Endothelial cell (in vitro differentiated cells): ENCODE data around the gene SEC22A. TPM values are rescaled to one million over a fixed set of nuclear protein-coding genes. Genes with fewer than 3 reads are reported as not detected.

Source experiments
- DNase-seq: peaks from one replicate; pipeline ENCODE4 v3.0.0; 2021; ENCODE audit warnings: low spot score
- H3K27ac Mint-ChIP-seq: one replicate; pipeline ENCODE4 v1.8.0; 2021; ENCODE audit warnings: mixed read lengths, inconsistent platforms; ENCODE audit not compliant: unreplicated experiment
- H3K27me3 Mint-ChIP-seq: one replicate; pipeline ENCODE4 v1.8.0; 2021; ENCODE audit warnings: mild to moderate bottlenecking, moderate library complexity, mixed read lengths, inconsistent platforms; ENCODE audit not compliant: unreplicated experiment
- H3K36me3 Mint-ChIP-seq: one replicate; pipeline ENCODE4 v1.8.0; 2021; ENCODE audit warnings: mild to moderate bottlenecking, low read depth, mixed read lengths, inconsistent platforms; ENCODE audit not compliant: unreplicated experiment
- H3K4me1 Mint-ChIP-seq: one replicate; pipeline ENCODE4 v1.8.0; 2021; ENCODE audit warnings: mild to moderate bottlenecking, mixed read lengths, inconsistent platforms; ENCODE audit not compliant: unreplicated experiment
- H3K4me3 Mint-ChIP-seq: one replicate; pipeline ENCODE4 v1.8.0; 2021; ENCODE audit warnings: mild to moderate bottlenecking, mixed read lengths, inconsistent platforms; ENCODE audit not compliant: unreplicated experiment
- H3K9me3 Mint-ChIP-seq: one replicate; pipeline ENCODE4 v1.8.0; 2021; ENCODE audit warnings: mixed read lengths, inconsistent platforms; ENCODE audit not compliant: unreplicated experiment
- CTCF ChIP-seq: fragments of 200-600 bp; sonication (generic); IDR thresholded peaks from one replicate; pipeline ENCODE4 v1.5.0; 2021; ENCODE audit warnings: antibody characterized with exemption; ENCODE audit not compliant: unreplicated experiment
- total RNA-seq: library from RNA; stranded (reverse); fragmentation: NEBNext Ultra II Directional; extraction: Animal tissue kit (Norgen Biotek cat#: 25700); gene quantifications from one replicate; pipeline ENCODE4 v1.2.1, GENCODE V29; 2021; ENCODE audit not compliant: unreplicated experiment

Gene SEC22A
- total RNA-seq, 1 donor from 2014 or later = 14.9 TPM

DNA sequence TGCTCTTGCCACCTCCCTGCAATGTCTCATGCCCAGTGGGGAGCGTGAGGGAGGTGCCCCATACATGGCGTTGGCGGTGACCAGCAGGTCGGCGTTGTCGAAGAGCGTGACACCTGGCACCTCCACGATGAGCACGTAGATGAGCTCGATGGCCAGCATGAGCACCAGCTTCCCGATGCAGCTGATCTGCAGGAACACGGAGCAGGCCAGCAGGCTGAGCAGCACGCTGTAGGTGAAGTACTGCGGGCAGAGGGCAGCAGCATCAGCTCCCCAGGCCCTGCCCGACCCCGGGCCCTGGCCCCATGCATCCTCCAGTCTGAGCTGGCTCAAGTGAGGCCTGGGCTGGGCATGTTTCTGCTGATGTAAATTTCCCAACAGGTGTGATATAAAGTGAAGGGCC lies 98.3 kb downstream of the SEC22A start:
- TF ChIP-seq CTCF = no peak
- H3K4me1 Mint-ChIP-seq = no peaks in the 10 kb centered on the region
- no peaks in the 10 kb centered on the region for H3K9me3 Mint-ChIP-seq
- DNase-seq = no peak
- H3K36me3 Mint-ChIP-seq = no peaks in the 10 kb centered on the region
- peaks cover 5% of the 10 kb centered on the region for H3K27me3 Mint-ChIP-seq
- H3K4me3 Mint-ChIP-seq = no peak overlapping the region
- no peak overlapping the region for H3K27ac Mint-ChIP-seq

GRCh38 chr3:123300583-123300982 lies 98.8 kb downstream of the SEC22A start:
- Mint-ChIP-seq H3K4me1 (no peaks in the 10 kb centered on the region), H3K9me3 (no peaks in the 10 kb centered on the region), H3K36me3 (no peaks in the 10 kb centered on the region), H3K4me3 (no peak overlapping the region), H3K27me3 (peaks cover 4% of the 10 kb centered on the region), H3K27ac (no peak overlapping the region)
- DNase-seq = no peak
- TF ChIP-seq CTCF = no peak

DNA sequence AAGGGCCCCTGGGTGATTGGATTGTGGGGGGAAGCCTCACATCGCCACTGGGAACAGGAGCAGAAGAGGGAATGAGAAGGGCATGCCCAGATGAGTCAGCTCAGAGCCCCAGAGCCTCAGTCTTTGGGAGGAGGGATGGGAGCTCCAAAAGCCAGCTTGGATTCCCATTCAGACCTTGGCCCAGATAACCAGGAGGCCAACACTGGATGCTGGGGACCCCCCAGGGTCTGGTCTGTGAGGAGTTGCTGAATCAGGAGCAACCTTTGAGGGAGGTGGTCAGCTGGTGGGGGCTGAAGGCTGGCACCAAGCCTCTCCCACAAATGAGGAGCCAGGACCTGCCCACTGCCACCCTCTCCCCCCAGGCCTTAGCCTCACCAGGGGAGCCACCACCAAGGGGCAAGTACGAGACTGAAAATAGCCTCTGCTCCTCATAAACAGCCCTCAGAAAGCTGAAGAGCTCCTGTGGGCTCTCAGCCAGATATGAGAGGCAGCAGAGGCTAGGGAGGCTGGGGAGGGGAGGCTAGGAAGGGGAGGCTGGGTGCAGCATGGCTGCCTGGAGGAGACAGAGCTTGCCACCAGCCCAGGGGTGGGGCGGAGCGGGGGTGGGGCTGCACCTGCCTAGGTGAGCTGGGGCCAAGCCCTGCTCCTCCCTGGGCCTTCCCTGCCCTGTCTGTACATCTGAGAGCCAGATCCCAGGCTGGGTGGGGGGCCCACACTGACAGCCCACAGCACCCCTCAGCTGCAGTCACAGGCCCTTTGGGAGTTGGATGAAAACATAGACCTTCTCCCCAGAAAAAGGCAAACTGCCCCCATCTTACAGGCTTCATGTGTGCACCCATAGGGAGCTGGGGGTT lies 99.8 kb downstream of the SEC22A start:
- Mint-ChIP-seq H3K36me3 (no peaks in the 10 kb centered on the region), H3K9me3 (no peaks in the 10 kb centered on the region), H3K27me3 (peaks cover 2% of the 10 kb centered on the region), H3K27ac (no peak overlapping the region), H3K4me1 (no peaks in the 10 kb centered on the region), H3K4me3 (no peak overlapping the region)
- no peak for TF ChIP-seq CTCF
- DNase-seq = no peak

GRCh38 chr3:123302961-123303360 lies 101.2 kb downstream of the SEC22A start:
- DNase-seq = no peak
- no peak overlapping the region for H3K27ac Mint-ChIP-seq
- H3K4me1 Mint-ChIP-seq = no peaks in the 10 kb centered on the region
- no peaks in the 10 kb centered on the region for H3K36me3 Mint-ChIP-seq
- H3K9me3 Mint-ChIP-seq = no peaks in the 10 kb centered on the region
- peaks cover 2% of the 10 kb centered on the region for H3K27me3 Mint-ChIP-seq
- no peak overlapping the region for H3K4me3 Mint-ChIP-seq
- no peak for TF ChIP-seq CTCF

DNA sequence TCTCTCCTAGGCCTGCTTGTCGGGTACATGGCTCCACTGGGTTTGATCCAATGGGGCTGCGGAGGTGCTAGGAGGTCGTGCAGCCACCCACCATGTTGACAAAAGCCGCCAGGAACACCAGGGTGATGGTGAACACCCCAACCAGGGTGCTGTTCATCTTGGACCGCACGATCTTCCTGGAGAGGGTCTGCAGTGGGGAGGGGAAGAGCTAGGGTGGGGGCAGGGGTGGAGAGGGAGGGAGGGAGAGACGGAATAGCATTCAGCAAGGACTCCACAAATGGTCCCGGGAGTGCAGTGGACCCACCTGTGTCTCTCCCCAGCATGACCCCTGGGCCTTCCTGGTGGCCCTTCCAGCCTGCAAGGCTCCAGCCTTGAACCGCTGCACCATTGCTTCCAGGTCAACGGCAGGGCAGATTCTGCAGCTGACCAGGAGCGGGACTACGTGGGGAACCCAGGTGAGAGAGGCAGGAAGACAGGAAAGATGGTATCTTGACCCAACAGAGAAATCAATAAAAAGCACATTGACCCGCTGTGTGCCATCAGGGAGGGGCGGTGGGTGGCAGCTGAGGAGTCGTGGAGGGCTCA lies 102.3 kb downstream of the SEC22A start:
- H3K4me3 Mint-ChIP-seq = no peak overlapping the region
- no peak for DNase-seq
- no peaks in the 10 kb centered on the region for H3K4me1 Mint-ChIP-seq
- H3K27me3 Mint-ChIP-seq = peaks cover 2% of the 10 kb centered on the region
- TF ChIP-seq CTCF = no peak
- H3K27ac Mint-ChIP-seq = no peak overlapping the region
- H3K36me3 Mint-ChIP-seq = no peaks in the 10 kb centered on the region
- H3K9me3 Mint-ChIP-seq = no peaks in the 10 kb centered on the region
